BLaER1 treated with 17β-estradiol and CSF1 and Interleukin-3, amounts not matched to agents 10 nM and 100 nM (cell line): ENCODE measurements around the gene TOGARAM2.

Source experiments
- H3K27ac ChIP-seq, 11 experiments: shearing (Covaris generic); formaldehyde crosslinking; 2 replicates each; pipeline ENCODE4 v1.8.1; 2022
- H3K27me3 ChIP-seq, 11 experiments: shearing (Covaris generic); formaldehyde crosslinking; 2 replicates each; pipeline ENCODE4 v1.8.1; 2022
- H3K36me3 ChIP-seq, 11 experiments: shearing (Covaris generic); formaldehyde crosslinking; 2 replicates each; pipeline ENCODE4 v1.8.1; 2022
- H3K4me1 ChIP-seq, 10 experiments: shearing (Covaris generic); formaldehyde crosslinking; 2 replicates each; pipeline ENCODE4 v1.8.1; 2022
- H3K4me2 ChIP-seq, 11 experiments: shearing (Covaris generic); formaldehyde crosslinking; 2 replicates each; pipeline ENCODE4 v1.8.1; 2022
- H3K4me3 ChIP-seq, 10 experiments: shearing (Covaris generic); formaldehyde crosslinking; 2 replicates each; pipeline ENCODE4 v1.8.1; 2022
- H3K9ac ChIP-seq, 11 experiments: shearing (Covaris generic); formaldehyde crosslinking; 2 replicates each; pipeline ENCODE4 v1.8.1; 2022
- H3K9me3 ChIP-seq, 11 experiments: shearing (Covaris generic); formaldehyde crosslinking; replicated peaks in 1 of 11; 2 replicates each; pipeline ENCODE4 v1.8.1; 2022
- H4K20me1 ChIP-seq, 11 experiments: shearing (Covaris generic); formaldehyde crosslinking; 2 replicates each; pipeline ENCODE4 v1.8.1; 2022
- Cebpa-rat ChIP-seq, 11 experiments: shearing (Covaris generic); IDR thresholded peaks; 2 replicates each; pipeline ENCODE4 v1.8.1; 2022

TOGARAM2 gene

GRCh38 chr2:28981016-28981441 is at the start of gene TOGARAM2:
Gene TOGARAM2, plus strand, starts transcription at chr2:28981298. Its CDS starts 13,537 bp downstream, at chr2:28994835.
- Histone ChIP-seq H3K4me1 (peaks cover 0 to 15% (median 4%) of the 10 kb centered on the region in 10 experiments; a peak in 5 of 20 replicates), H4K20me1 (no peaks in the 10 kb centered on the region; a peak in 1 of 22 replicates), H3K9ac (no peak within 1 kb of the TSS), H3K27me3 (no peaks in the 10 kb centered on the region), H3K9me3 (no peaks in the 10 kb centered on the region), H3K36me3 (no peaks in the 10 kb centered on the region), H3K4me3 (no peak within 1 kb of the TSS), H3K4me2 (peak within 1 kb of the TSS in 2 of 11 experiments; percentile 8 to 21; a peak in 2 of 22 replicates), H3K27ac (no peak within 1 kb of the TSS)
- no peak for TF ChIP-seq Cebpa-rat (IDR thresholded peaks at IDR 0.05)

- Histone ChIP-seq H4K20me1 (peaks cover 4 to 100% (median 91%) of the 10 kb centered on the region in 11 experiments; a peak in 20 of 22 replicates), H3K9me3 (no peaks in the 10 kb centered on the region), H3K4me2 (no peak overlapping the region), H3K4me1 (no peaks in the 10 kb centered on the region), H3K4me3 (no peak overlapping the region), H3K27me3 (no peaks in the 10 kb centered on the region), H3K9ac (no peak overlapping the region), H3K36me3 (peaks cover 98 to 100% (median 100%) of the 10 kb centered on the region in 11 experiments), H3K27ac (no peak overlapping the region)
- TF ChIP-seq Cebpa-rat (IDR thresholded peaks at IDR 0.05): no peak
These were observed 46.3 kb upstream of the TOGARAM2 start for GRCh38 chr2:28934769-28935168.

- no peak overlapping the region for H3K27ac ChIP-seq
- H3K4me1 ChIP-seq: no peaks in the 10 kb centered on the region
- no peak overlapping the region for H3K4me3 ChIP-seq
- no peak for TF ChIP-seq Cebpa-rat (IDR thresholded peaks at IDR 0.05)
- H3K27me3 ChIP-seq: no peaks in the 10 kb centered on the region
- H3K9me3 ChIP-seq: peaks cover 0 to 3% (median 0%) of the 10 kb centered on the region in 11 experiments; a peak in 4 of 22 replicates
- H4K20me1 ChIP-seq: peaks cover 3 to 99% (median 68%) of the 10 kb centered on the region in 11 experiments; a peak in 16 of 22 replicates
- no peak overlapping the region for H3K9ac ChIP-seq
- H3K36me3 ChIP-seq: peaks cover 95 to 100% (median 100%) of the 10 kb centered on the region in 11 experiments
- H3K4me2 ChIP-seq: no peak overlapping the region
These were observed 40.1 kb upstream of the TOGARAM2 start for GRCh38 chr2:28941008-28941407.

- H4K20me1 ChIP-seq: peaks cover 3 to 78% (median 52%) of the 10 kb centered on the region in 11 experiments; a peak in 15 of 22 replicates
- no peak overlapping the region for H3K4me2 ChIP-seq
- H3K9ac ChIP-seq: no peak overlapping the region
- H3K4me1 ChIP-seq: peaks cover 0 to 2% (median 0%) of the 10 kb centered on the region in 10 experiments; a peak in 4 of 20 replicates
- H3K36me3 ChIP-seq: peaks cover 94 to 100% (median 100%) of the 10 kb centered on the region in 11 experiments
- TF ChIP-seq Cebpa-rat (IDR thresholded peaks at IDR 0.05): no peak
- no peaks in the 10 kb centered on the region for H3K27me3 ChIP-seq
- no peak overlapping the region for H3K4me3 ChIP-seq
- peaks cover 11 to 37% (median 28%) of the 10 kb centered on the region in 11 experiments; a peak in 21 of 22 replicates for H3K9me3 ChIP-seq
- H3K27ac ChIP-seq: no peak overlapping the region
These were observed 36.4 kb upstream of the TOGARAM2 start for GRCh38 chr2:28944535-28945248.

- peaks cover 66 to 72% (median 69%) of the 10 kb centered on the region in 11 experiments for H3K36me3 ChIP-seq
- peaks cover 14 to 37% (median 28%) of the 10 kb centered on the region in 11 experiments; a peak in 21 of 22 replicates for H3K9me3 ChIP-seq
- no peak for TF ChIP-seq Cebpa-rat (IDR thresholded peaks at IDR 0.05)
- no peak overlapping the region for H3K27ac ChIP-seq
- no peak overlapping the region for H3K4me2 ChIP-seq
- no peaks in the 10 kb centered on the region for H3K27me3 ChIP-seq
- no peak overlapping the region for H3K4me3 ChIP-seq
- H4K20me1 ChIP-seq: peaks cover 3 to 80% (median 35%) of the 10 kb centered on the region in 11 experiments; a peak in 16 of 22 replicates
- H3K4me1 ChIP-seq: peaks cover 13 to 37% (median 28%) of the 10 kb centered on the region in 10 experiments; a peak in 19 of 20 replicates
- no peak overlapping the region for H3K9ac ChIP-seq
These were observed 32.9 kb upstream of the TOGARAM2 start for GRCh38 chr2:28948160-28948559.

- Histone ChIP-seq H3K4me2 (no peak overlapping the region), H3K9ac (no peak overlapping the region), H4K20me1 (peaks cover 3 to 77% (median 28%) of the 10 kb centered on the region in 11 experiments; a peak in 16 of 22 replicates), H3K27ac (no peak overlapping the region), H3K4me1 (peaks cover 13 to 45% (median 31%) of the 10 kb centered on the region in 10 experiments; a peak in 19 of 20 replicates), H3K36me3 (peaks cover 55 to 62% (median 59%) of the 10 kb centered on the region in 11 experiments), H3K9me3 (peaks cover 14 to 37% (median 28%) of the 10 kb centered on the region in 11 experiments; a peak in 21 of 22 replicates), H3K4me3 (no peak overlapping the region), H3K27me3 (no peaks in the 10 kb centered on the region)
- no peak for TF ChIP-seq Cebpa-rat (IDR thresholded peaks at IDR 0.05)
These were observed 31.9 kb upstream of the TOGARAM2 start for GRCh38 chr2:28949190-28949589.

- Histone ChIP-seq H3K27me3 (no peaks in the 10 kb centered on the region), H3K4me1 (peaks cover 13 to 45% (median 31%) of the 10 kb centered on the region in 10 experiments; a peak in 19 of 20 replicates), H3K36me3 (peaks cover 50 to 56% (median 53%) of the 10 kb centered on the region in 11 experiments), H3K4me3 (no peak overlapping the region), H3K9ac (no peak overlapping the region), H3K9me3 (peaks cover 14 to 37% (median 28%) of the 10 kb centered on the region in 11 experiments; a peak in 21 of 22 replicates), H3K4me2 (peak overlapping the region in 3 of 11 experiments; percentile 7 to 84 (median 75); a peak in 5 of 22 replicates), H4K20me1 (peaks cover under 1 to 71% (median 28%) of the 10 kb centered on the region in 11 experiments; a peak in 16 of 22 replicates), H3K27ac (no peak overlapping the region)
- no peak for TF ChIP-seq Cebpa-rat (IDR thresholded peaks at IDR 0.05)
These were observed 31.3 kb upstream of the TOGARAM2 start for GRCh38 chr2:28949617-28950305.

- Histone ChIP-seq H3K27me3 (no peaks in the 10 kb centered on the region), H4K20me1 (peaks cover 0 to 58% (median 16%) of the 10 kb centered on the region in 11 experiments; a peak in 15 of 22 replicates), H3K9ac (no peak overlapping the region), H3K9me3 (peaks cover 14 to 33% (median 27%) of the 10 kb centered on the region in 11 experiments; a peak in 21 of 22 replicates), H3K4me1 (peaks cover 13 to 45% (median 31%) of the 10 kb centered on the region in 10 experiments; a peak in 19 of 20 replicates), H3K27ac (peak overlapping the region in 4 of 11 experiments; percentile 69 to 84 (median 80); a peak in 6 of 22 replicates), H3K36me3 (peaks cover 36 to 43% (median 40%) of the 10 kb centered on the region in 11 experiments), H3K4me2 (peak overlapping the region in 6 of 11 experiments; percentile 56 to 85 (median 78); a peak in 12 of 22 replicates), H3K4me3 (no peak overlapping the region)
- TF ChIP-seq Cebpa-rat (IDR thresholded peaks at IDR 0.05): no peak
These were observed 30.0 kb upstream of the TOGARAM2 start for GRCh38 chr2:28950941-28951630.
